ENCODE results near the gene ZNF516.

The ZNF516 gene

GRCh38 chr18:76343938-76344569, 151.0 kb downstream of the ZNF516 start:
- DNase-seq (ENCODE audit: low spot score) = no peak

GRCh38 chr18:76340410-76340809, 154.6 kb downstream of the ZNF516 start:
- no peak for DNase-seq (ENCODE audit: low spot score)

GRCh38 chr18:76339246-76339620, 155.8 kb downstream of the ZNF516 start:
- no peak for DNase-seq (ENCODE audit: low spot score)

GRCh38 chr18:76338619-76339245, 156.3 kb downstream of the ZNF516 start:
- no peak for DNase-seq (ENCODE audit: low spot score)

GRCh38 chr18:76338088-76338487, 157.0 kb downstream of the ZNF516 start:
- DNase-seq (ENCODE audit: low spot score) = no peak

- no peak for DNase-seq (ENCODE audit: low spot score)
Observed at GRCh38 chr18:76335859-76336640, 159.0 kb downstream of the ZNF516 start.

GRCh38 chr18:76328140-76328539, 166.9 kb downstream of the ZNF516 start:
- DNase-seq (ENCODE audit: low spot score) = no peak

- DNase-seq (ENCODE audit: low spot score) = no peak
Observed at GRCh38 chr18:76323891-76324290, 171.2 kb downstream of the ZNF516 start.

GRCh38 chr18:76322686-76323085, 172.4 kb downstream of the ZNF516 start:
- DNase-seq (ENCODE audit: low spot score) = no peak

GRCh38 chr18:76319366-76319765, 175.7 kb downstream of the ZNF516 start:
- no peak for DNase-seq (ENCODE audit: low spot score)

GRCh38 chr18:76318607-76319006, 176.4 kb downstream of the ZNF516 start:
- DNase-seq (ENCODE audit: low spot score) = no peak

- DNase-seq (ENCODE audit: low spot score) = no peak
Observed at GRCh38 chr18:76317136-76317535, 177.9 kb downstream of the ZNF516 start.

GRCh38 chr18:76315722-76316230, 179.3 kb downstream of the ZNF516 start:
- no peak for DNase-seq (ENCODE audit: low spot score)

- DNase-seq (ENCODE audit: low spot score) = no peak
Observed at GRCh38 chr18:76314496-76314895, 180.5 kb downstream of the ZNF516 start.

- DNase-seq (ENCODE audit: low spot score) = no peak
Observed at GRCh38 chr18:76314015-76314414, 181.0 kb downstream of the ZNF516 start.

Data from germinal center (tissue), 1 donor.